Gastroesophageal sphincter (tissue), 4 donors: ENCODE data around the gene RARRES1. TPM values are rescaled to one million over a fixed set of nuclear protein-coding genes. Genes with fewer than 3 reads are reported as not detected.

Experiments
- ATAC-seq: fragments of 150-250 bp; one replicate; pipeline ENCODE4 v1.9.1; 2016; ENCODE audit warnings: mild to moderate bottlenecking, moderate library complexity
- H3K27ac ChIP-seq, 4 donors: fragments of 200-600 bp; sonication (generic) in 3 of 4; 1 replicate in 3 of 4; 2 replicates in 1 of 4; pipeline ENCODE4 v1.5.1; 2016 to 2019
- H3K27me3 ChIP-seq: fragments of 200-600 bp; sonication (generic); one replicate; pipeline ENCODE4 v1.5.1; 2019
- H3K36me3 ChIP-seq, 2 donors: fragments of 200-600 bp; sonication (generic); one replicate each; pipeline ENCODE4 v1.5.1; 2019; ENCODE audit warnings: control low read depth in 1 of 2
- H3K4me1 ChIP-seq, 3 donors: fragments of 200-600 bp; sonication (generic); 1 replicate in 2 of 3; 2 replicates in 1 of 3; pipeline ENCODE4 v1.5.1; 2016 to 2019; ENCODE audit warnings: control low read depth in 2 of 3
- H3K4me3 ChIP-seq, 2 donors: fragments of 200-600 bp; sonication (generic); one replicate each; pipeline ENCODE4 v1.5.1; 2019; ENCODE audit warnings: mild to moderate bottlenecking in 1 of 2, moderate library complexity in 1 of 2
- H3K9me3 ChIP-seq, 3 donors: fragments of 200-600 bp; sonication (generic); one replicate each; pipeline ENCODE4 v1.5.1; 2017 to 2019; ENCODE audit warnings: control low read depth in 2 of 3
- CTCF ChIP-seq, 4 experiments: fragments of 200-600 bp in 2 of 4; fragments of 450-650 bp in 2 of 4; sonication (generic) in 1 of 4; IDR thresholded peaks; one replicate each; pipeline ENCODE4 v1.5.1; 2017 to 2019; ENCODE audit warnings: antibody characterized with exemption in 4 of 4, mild to moderate bottlenecking in 2 of 4, moderate library complexity in 2 of 4
- EP300 ChIP-seq: sonication (generic); formaldehyde crosslinking; IDR thresholded peaks from one replicate; pipeline ENCODE4 v1.6.1; 2017; ENCODE audit warnings: antibody characterized with exemption, mild to moderate bottlenecking
- POLR2A ChIP-seq, 2 donors: fragments of 450-650 bp; IDR thresholded peaks; one replicate each; pipeline ENCODE4 v1.6.1; 2017; ENCODE audit warnings: antibody characterized with exemption in 2 of 2, mild to moderate bottlenecking in 2 of 2, moderate library complexity in 1 of 2
- POLR2AphosphoS5 ChIP-seq: sonication (generic); formaldehyde crosslinking; IDR thresholded peaks from one replicate; pipeline ENCODE4 v1.6.1; 2017; ENCODE audit warnings: antibody characterized with exemption
- WGBS, 2 donors: methylation state at CpG; one replicate each; pipeline ENCODE4 v1.1.5; 2018; ENCODE audit warnings: low coverage in 1 of 2; 5-methylcytosine and 5-hydroxymethylcytosine counted together
- total RNA-seq, 4 donors: library from RNA; depleted of rRNA; stranded (reverse); fragments of >200 nt; gene quantifications; one replicate each; pipeline ENCODE4 v1.1.0, GENCODE V29; 2016

The RARRES1 gene
- total RNA-seq, 4 donors from 2014 or later, result 4.8 to 110 (median 42.7) TPM

- Histone ChIP-seq H3K36me3 (peaks cover 0 to 72% of the 10 kb centered on the region in 2 donors), H3K4me1 (peaks cover 0 to 21% (median 7%) of the 10 kb centered on the region in 3 donors), H3K9me3 (no peaks in the 10 kb centered on the region), H3K27ac (peak overlapping the region in 2 of 4 donors; percentile 33 to 43), H3K4me3 (no peak overlapping the region), H3K27me3 (no peaks in the 10 kb centered on the region)
- ATAC-seq, result peak; percentile 16
- TF ChIP-seq POLR2A (IDR thresholded peaks at IDR 0.05) (no peak), EP300 (no peak), POLR2AphosphoS5 (no peak), CTCF (IDR thresholded peaks at IDR 0.05) (no peak)
- 15 to 40% methylated on average over 1 to 7 of the region's 7 CpGs for WGBS, 2 donors
Measured at GRCh38 chr3:158748237-158748828, 16.1 kb upstream of the RARRES1 start.

GRCh38 chr3:158747417-158747816 is 15.2 kb upstream of the RARRES1 start:
- Histone ChIP-seq H3K4me3 (no peak overlapping the region), H3K4me1 (peaks cover 0 to 21% (median 7%) of the 10 kb centered on the region in 3 donors), H3K27me3 (no peaks in the 10 kb centered on the region), H3K27ac (peak overlapping the region in 2 of 4 donors; percentile 33 to 43), H3K36me3 (peaks cover 0 to 79% of the 10 kb centered on the region in 2 donors), H3K9me3 (no peaks in the 10 kb centered on the region)
- WGBS, 2 donors, result 100% methylated on average over 1 to 3 of the region's 3 CpGs
- no peak for ATAC-seq
- no peak for TF ChIP-seq POLR2A (IDR thresholded peaks at IDR 0.05)
- TF ChIP-seq CTCF (IDR thresholded peaks at IDR 0.05), result no peak
- TF ChIP-seq POLR2AphosphoS5, result no peak
- no peak for TF ChIP-seq EP300

GRCh38 chr3:158745551-158745950 is 13.3 kb upstream of the RARRES1 start:
- Histone ChIP-seq H3K27ac (no peak overlapping the region), H3K27me3 (no peaks in the 10 kb centered on the region), H3K4me1 (peaks cover 0 to 21% (median 7%) of the 10 kb centered on the region in 3 donors), H3K9me3 (no peaks in the 10 kb centered on the region), H3K36me3 (peaks cover 0 to 95% of the 10 kb centered on the region in 2 donors), H3K4me3 (no peak overlapping the region)
- WGBS, 2 donors, result 50% methylated on average over 1 of the region's 1 CpG; no CpG with 5 or more reads in 1 of the 2 donors
- no peak for ATAC-seq
- no peak for TF ChIP-seq POLR2AphosphoS5
- no peak for TF ChIP-seq CTCF (IDR thresholded peaks at IDR 0.05)
- no peak for TF ChIP-seq EP300

- no peak overlapping the region for H3K27ac ChIP-seq
- peaks cover 0 to 21% (median 7%) of the 10 kb centered on the region in 3 donors for H3K4me1 ChIP-seq
- H3K9me3 ChIP-seq, result no peaks in the 10 kb centered on the region
- no peak for ATAC-seq
- H3K36me3 ChIP-seq, result peaks cover 0 to 87% of the 10 kb centered on the region in 2 donors
- WGBS, 2 donors, result 84 to 92% methylated on average over 4 of the region's 4 CpGs
- no peaks in the 10 kb centered on the region for H3K27me3 ChIP-seq
- no peak overlapping the region for H3K4me3 ChIP-seq
- TF ChIP-seq EP300, result no peak
- no peak for TF ChIP-seq CTCF (IDR thresholded peaks at IDR 0.05)
- no peak for TF ChIP-seq POLR2AphosphoS5
- no peak for TF ChIP-seq POLR2A (IDR thresholded peaks at IDR 0.05)
Measured at GRCh38 chr3:158744567-158745288, 12.5 kb upstream of the RARRES1 start.
